AG09319 (cell line): Measurements from ENCODE around the gene CYP46A1.

Experiments used
- DNase-seq: peaks from one replicate; pipeline ENCODE4 v3.0.0-alpha.2; 2010; ENCODE audit warnings: low read depth; ENCODE audit errors: extremely low read depth
- TF ChIP-seq, protein P1 (sequence below): IDR thresholded peaks from 2 replicates; pipeline ENCODE4 v1.5.1; 2011; ENCODE audit warnings: low read depth, mild to moderate bottlenecking, inconsistent platforms, low read length, moderate library complexity

CYP46A1 gene

GRCh38 chr14:99679543-99679942 is 4.6 kb upstream of the CYP46A1 start:
- TF ChIP-seq, protein P1, sequence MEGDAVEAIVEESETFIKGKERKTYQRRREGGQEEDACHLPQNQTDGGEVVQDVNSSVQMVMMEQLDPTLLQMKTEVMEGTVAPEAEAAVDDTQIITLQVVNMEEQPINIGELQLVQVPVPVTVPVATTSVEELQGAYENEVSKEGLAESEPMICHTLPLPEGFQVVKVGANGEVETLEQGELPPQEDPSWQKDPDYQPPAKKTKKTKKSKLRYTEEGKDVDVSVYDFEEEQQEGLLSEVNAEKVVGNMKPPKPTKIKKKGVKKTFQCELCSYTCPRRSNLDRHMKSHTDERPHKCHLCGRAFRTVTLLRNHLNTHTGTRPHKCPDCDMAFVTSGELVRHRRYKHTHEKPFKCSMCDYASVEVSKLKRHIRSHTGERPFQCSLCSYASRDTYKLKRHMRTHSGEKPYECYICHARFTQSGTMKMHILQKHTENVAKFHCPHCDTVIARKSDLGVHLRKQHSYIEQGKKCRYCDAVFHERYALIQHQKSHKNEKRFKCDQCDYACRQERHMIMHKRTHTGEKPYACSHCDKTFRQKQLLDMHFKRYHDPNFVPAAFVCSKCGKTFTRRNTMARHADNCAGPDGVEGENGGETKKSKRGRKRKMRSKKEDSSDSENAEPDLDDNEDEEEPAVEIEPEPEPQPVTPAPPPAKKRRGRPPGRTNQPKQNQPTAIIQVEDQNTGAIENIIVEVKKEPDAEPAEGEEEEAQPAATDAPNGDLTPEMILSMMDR, result no peak
- DNase-seq, result no peak

DNA sequence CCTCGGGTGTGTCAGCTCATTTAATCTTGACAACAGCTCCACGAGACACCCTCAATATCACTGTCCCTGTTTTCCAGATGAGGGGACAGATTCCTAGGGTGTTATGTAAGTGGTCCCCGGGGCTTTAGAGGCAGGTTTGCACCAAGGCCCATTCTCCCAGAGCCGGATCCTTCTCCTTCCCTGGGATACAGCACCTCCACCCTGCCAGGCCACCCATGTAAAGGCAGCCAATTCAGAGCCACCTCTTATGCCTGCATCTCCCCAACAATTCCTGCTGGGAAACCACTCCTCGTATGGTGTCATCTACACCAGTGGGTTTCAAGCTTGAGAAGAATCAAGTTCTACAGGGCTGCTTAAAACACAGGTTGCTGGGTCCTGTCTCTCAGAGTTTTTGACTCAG is 4.1 kb upstream of the CYP46A1 start:
- TF ChIP-seq, protein P1, result no peak
- DNase-seq, result no peak

GRCh38 chr14:99681101-99681831 is 2.8 kb upstream of the CYP46A1 start:
- DNase-seq, result no peak
- TF ChIP-seq, protein P1, result no peak

DNA sequence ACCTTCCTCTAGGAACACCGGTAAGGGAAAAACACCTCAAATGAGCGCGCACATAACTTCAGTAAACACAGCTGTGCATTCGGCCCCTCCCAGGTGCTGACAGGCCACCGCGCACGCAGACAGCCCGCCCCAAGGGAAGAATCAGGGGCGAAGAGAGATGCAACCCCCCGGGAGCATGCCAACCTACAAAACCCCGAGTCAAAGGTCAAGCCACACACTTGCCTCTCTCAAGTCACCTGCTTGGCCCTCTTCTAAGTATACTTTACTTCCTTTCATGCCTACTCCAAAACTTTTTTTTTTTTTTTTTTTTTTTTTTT is 2.3 kb upstream of the CYP46A1 start:
- no peak for DNase-seq
- TF ChIP-seq, protein P1, result no peak

- DNase-seq, result peak; percentile 24
- TF ChIP-seq, protein P1, result peak; percentile 90
Observed at GRCh38 chr14:99682809-99683618, 1.1 kb upstream of the CYP46A1 start.

- no peak for DNase-seq
- TF ChIP-seq, protein P1, result no peak
Observed at GRCh38 chr14:99684410-99684934, 374 bp downstream of the CYP46A1 start.

GRCh38 chr14:99685151-99685591 is 1.1 kb downstream of the CYP46A1 start:
- DNase-seq, result no peak
- TF ChIP-seq, protein P1, result no peak
